Upper lobe of right lung (tissue), 1 donor: ENCODE results near the gene MVD. TPM values are rescaled to one million over a fixed set of nuclear protein-coding genes. Genes with fewer than 3 reads are reported as not detected.

ENCODE experiments used
- ATAC-seq: fragments of 200-7000 bp; cut with Tn5 transposase; one replicate; pipeline ENCODE4 v1.9.1; 2020; ENCODE audit warnings: mild to moderate bottlenecking, moderate library complexity
- DNase-seq: peaks from one replicate; pipeline ENCODE4 v3.0.0-alpha.2; 2020
- H3K27ac ChIP-seq: fragments of 200-600 bp; one replicate; pipeline ENCODE4 v1.8.0; 2022
- H3K27me3 ChIP-seq: fragments of 200-600 bp; one replicate; pipeline ENCODE4 v1.8.0; 2022; ENCODE audit warnings: mild to moderate bottlenecking
- H3K36me3 ChIP-seq: fragments of 200-600 bp; one replicate; pipeline ENCODE4 v1.8.0; 2022
- H3K4me1 ChIP-seq: fragments of 200-600 bp; one replicate; pipeline ENCODE4 v1.8.0; 2022
- H3K4me3 ChIP-seq: fragments of 200-600 bp; one replicate; pipeline ENCODE4 v1.8.0; 2022; ENCODE audit warnings: mild to moderate bottlenecking
- H3K9me3 ChIP-seq: fragments of 200-600 bp; one replicate; pipeline ENCODE4 v1.8.0; 2022
- intact Hi-C: fragments of 100-400 bp; cut with DNase I; formaldehyde crosslinking; loops from one replicate; pipeline ENCODE4 v1.11.0; 2022
- total RNA-seq: library from RNA; stranded (reverse); fragmentation: NEBNext Ultra II Directional; extraction: Animal tissue kit (Norgen Biotek cat#: 25700); gene quantifications from one replicate; pipeline ENCODE4 v1.2.1, GENCODE V29; 2021
- TF ChIP-seq, protein P1 (sequence below): fragments of 200-600 bp; IDR thresholded peaks from one replicate; pipeline ENCODE4 v1.8.0; 2022; ENCODE audit warnings: antibody characterized with exemption
- donor health status: DM: no; HTN: yes; CAD: no; lungs with severe emphysema.

MVD gene
- total RNA-seq, 1 donor from 2014 or later = 104 TPM

GRCh38 chr16:88657371-88657770 lies 5.5 kb downstream of the MVD start:
- intact Hi-C loops = no loop called here
- Histone ChIP-seq H3K9me3 (no peaks in the 10 kb centered on the region), H3K4me3 (no peak overlapping the region), H3K27me3 (no peaks in the 10 kb centered on the region), H3K4me1 (peaks cover 13% of the 10 kb centered on the region), H3K27ac (no peak overlapping the region), H3K36me3 (peaks cover 34% of the 10 kb centered on the region)
- ATAC-seq = no peak
- TF ChIP-seq, protein P1, sequence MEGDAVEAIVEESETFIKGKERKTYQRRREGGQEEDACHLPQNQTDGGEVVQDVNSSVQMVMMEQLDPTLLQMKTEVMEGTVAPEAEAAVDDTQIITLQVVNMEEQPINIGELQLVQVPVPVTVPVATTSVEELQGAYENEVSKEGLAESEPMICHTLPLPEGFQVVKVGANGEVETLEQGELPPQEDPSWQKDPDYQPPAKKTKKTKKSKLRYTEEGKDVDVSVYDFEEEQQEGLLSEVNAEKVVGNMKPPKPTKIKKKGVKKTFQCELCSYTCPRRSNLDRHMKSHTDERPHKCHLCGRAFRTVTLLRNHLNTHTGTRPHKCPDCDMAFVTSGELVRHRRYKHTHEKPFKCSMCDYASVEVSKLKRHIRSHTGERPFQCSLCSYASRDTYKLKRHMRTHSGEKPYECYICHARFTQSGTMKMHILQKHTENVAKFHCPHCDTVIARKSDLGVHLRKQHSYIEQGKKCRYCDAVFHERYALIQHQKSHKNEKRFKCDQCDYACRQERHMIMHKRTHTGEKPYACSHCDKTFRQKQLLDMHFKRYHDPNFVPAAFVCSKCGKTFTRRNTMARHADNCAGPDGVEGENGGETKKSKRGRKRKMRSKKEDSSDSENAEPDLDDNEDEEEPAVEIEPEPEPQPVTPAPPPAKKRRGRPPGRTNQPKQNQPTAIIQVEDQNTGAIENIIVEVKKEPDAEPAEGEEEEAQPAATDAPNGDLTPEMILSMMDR = no peak
- no peak for DNase-seq

GRCh38 chr16:88656291-88656980 lies 6.5 kb downstream of the MVD start:
- Histone ChIP-seq H3K36me3 (peaks cover 34% of the 10 kb centered on the region), H3K27ac (no peak overlapping the region), H3K4me1 (peaks cover 11% of the 10 kb centered on the region), H3K9me3 (no peaks in the 10 kb centered on the region), H3K27me3 (no peaks in the 10 kb centered on the region), H3K4me3 (no peak overlapping the region)
- intact Hi-C loops = no loop called here
- DNase-seq = no peak
- TF ChIP-seq, protein P1 = no peak
- no peak for ATAC-seq

- Histone ChIP-seq H3K9me3 (no peaks in the 10 kb centered on the region), H3K4me1 (peaks cover 11% of the 10 kb centered on the region), H3K27me3 (no peaks in the 10 kb centered on the region), H3K27ac (no peak overlapping the region), H3K4me3 (no peak overlapping the region), H3K36me3 (peaks cover 34% of the 10 kb centered on the region)
- no peak for ATAC-seq
- intact Hi-C loops = no loop called here
- TF ChIP-seq, protein P1 = no peak
- no peak for DNase-seq
These were observed 7.1 kb downstream of the MVD start for GRCh38 chr16:88655733-88656281.

DNA sequence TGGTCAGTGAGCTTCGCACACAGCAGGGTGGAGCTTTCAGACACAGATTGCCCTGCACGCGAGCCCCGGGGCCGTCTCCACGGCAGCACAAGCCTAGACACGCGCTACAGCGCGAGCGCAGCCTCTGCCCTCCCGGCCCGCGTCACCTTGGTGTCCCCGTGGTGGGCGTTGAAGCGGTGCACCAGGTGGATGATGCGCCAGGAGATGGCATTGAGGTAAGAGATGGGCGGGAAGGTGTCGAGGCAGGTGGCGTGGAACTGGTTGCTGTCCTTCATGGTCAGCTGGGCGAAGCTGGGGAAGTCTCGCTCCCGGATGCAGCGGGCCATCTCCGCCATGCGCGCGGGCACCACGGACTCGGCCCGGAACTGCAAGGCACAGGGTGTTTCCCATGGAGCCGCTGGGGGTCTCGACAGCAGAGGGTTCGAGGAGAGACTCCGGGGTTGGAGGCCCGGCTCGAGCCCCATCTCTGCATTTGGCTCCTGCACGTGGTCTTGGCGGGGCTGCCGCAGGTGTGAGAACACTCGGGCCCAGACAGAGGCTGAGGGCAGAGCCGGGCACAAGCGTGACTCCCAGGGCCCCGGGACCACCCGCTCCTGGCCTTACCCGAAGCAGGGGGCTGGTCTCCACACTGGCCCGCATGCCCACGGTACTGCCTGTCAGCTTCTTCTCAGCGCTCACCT lies 7.7 kb downstream of the MVD start:
- intact Hi-C loops = no loop called here
- H3K4me3 ChIP-seq = no peak overlapping the region
- peaks cover 11% of the 10 kb centered on the region for H3K4me1 ChIP-seq
- TF ChIP-seq, protein P1 = no peak
- peaks cover 34% of the 10 kb centered on the region for H3K36me3 ChIP-seq
- no peak for ATAC-seq
- no peak for DNase-seq
- H3K9me3 ChIP-seq = no peaks in the 10 kb centered on the region
- no peak overlapping the region for H3K27ac ChIP-seq
- H3K27me3 ChIP-seq = no peaks in the 10 kb centered on the region

- Histone ChIP-seq H3K27me3 (no peaks in the 10 kb centered on the region), H3K4me3 (no peak overlapping the region), H3K27ac (no peak overlapping the region), H3K4me1 (peaks cover 18% of the 10 kb centered on the region), H3K9me3 (no peaks in the 10 kb centered on the region), H3K36me3 (peaks cover 34% of the 10 kb centered on the region)
- no peak for ATAC-seq
- TF ChIP-seq, protein P1 = no peak
- DNase-seq = no peak
- intact Hi-C loops = no loop called here
These were observed 8.4 kb downstream of the MVD start for GRCh38 chr16:88654363-88655052.
